IPS-18a (cell line): ENCODE measurements around the gene CDR2.
"Not testable (repeated sequence)": the region's sequence is repeated elsewhere in the genome, so short reads cannot be mapped to it uniquely, and the experiment has no call there.

Source experiments
- H3K27ac ChIP-seq: one replicate; pipeline ENCODE4 v1.5.1; 2013; ENCODE audit warnings: low read length
- H3K27me3 ChIP-seq: one replicate; pipeline ENCODE4 v1.6.1; 2013; ENCODE audit warnings: mild to moderate bottlenecking, low read length; ENCODE audit not compliant: control insufficient read depth, insufficient read depth
- H3K36me3 ChIP-seq: one replicate; pipeline ENCODE4 v1.6.1; 2013; ENCODE audit warnings: low read depth, low read length; ENCODE audit not compliant: control insufficient read depth
- H3K4me1 ChIP-seq: one replicate; pipeline ENCODE4 v1.6.1; 2013; ENCODE audit warnings: low read depth, low read length; ENCODE audit not compliant: control insufficient read depth
- H3K4me3 ChIP-seq: one replicate; pipeline ENCODE4 v1.5.1; 2013; ENCODE audit warnings: low read length
- H3K9ac ChIP-seq: one replicate; pipeline ENCODE4 v1.6.1; 2013; ENCODE audit warnings: mild to moderate bottlenecking, low read length, moderate library complexity
- H3K9me3 ChIP-seq: one replicate; pipeline ENCODE4 v1.6.1; 2013; ENCODE audit warnings: low read depth, low read length; ENCODE audit not compliant: control insufficient read depth

CDR2 gene

GRCh38 chr16:22311520-22311919 lies 62.9 kb downstream of the CDR2 start:
- peaks cover 83% of the 10 kb centered on the region for H3K36me3 ChIP-seq
- H3K27me3 ChIP-seq = no peaks in the 10 kb centered on the region
- no peak overlapping the region for H3K9ac ChIP-seq
- no peaks in the 10 kb centered on the region for H3K4me1 ChIP-seq
- no peaks in the 10 kb centered on the region for H3K9me3 ChIP-seq
- no peak overlapping the region for H3K4me3 ChIP-seq
- H3K27ac ChIP-seq = no peak overlapping the region

DNA sequence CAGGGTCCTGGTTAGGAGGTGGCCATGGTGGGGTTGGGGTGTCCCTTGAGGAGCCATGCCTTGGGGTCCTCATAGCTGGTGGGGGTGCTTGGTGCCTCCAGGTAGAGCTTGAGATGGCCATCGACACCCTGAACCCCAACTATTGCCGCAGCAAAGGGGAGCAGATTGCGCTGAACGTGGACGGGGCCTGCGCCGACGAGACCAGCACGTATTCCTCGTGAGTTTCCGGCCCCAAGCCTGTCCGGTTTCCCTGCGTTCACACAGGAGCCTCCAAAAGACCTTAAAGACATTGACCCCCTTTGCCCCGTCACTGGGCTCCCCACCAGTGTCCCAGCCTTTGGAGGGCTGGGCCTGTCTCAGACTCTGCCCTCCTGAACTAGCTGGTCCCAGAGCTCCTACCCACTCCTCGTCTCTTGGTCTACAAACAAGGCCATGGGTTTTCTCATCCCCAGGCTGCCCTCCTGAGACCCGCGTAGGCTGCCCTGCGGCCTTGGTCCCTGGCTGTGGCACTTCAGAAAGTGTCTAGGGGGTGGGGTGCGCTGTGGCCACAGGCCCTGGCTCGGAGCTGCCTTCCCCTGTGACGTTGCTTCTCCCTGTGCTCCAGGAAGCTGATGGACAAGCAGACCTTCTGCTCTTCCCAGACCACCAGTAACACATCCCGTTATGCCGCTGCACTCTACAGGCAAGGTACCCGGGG lies 65.4 kb downstream of the CDR2 start:
- H3K27ac ChIP-seq = no peak overlapping the region
- peaks cover 79% of the 10 kb centered on the region for H3K36me3 ChIP-seq
- H3K4me1 ChIP-seq = no peaks in the 10 kb centered on the region
- H3K9ac ChIP-seq = no peak overlapping the region
- no peaks in the 10 kb centered on the region for H3K9me3 ChIP-seq
- H3K27me3 ChIP-seq = no peaks in the 10 kb centered on the region
- H3K4me3 ChIP-seq = no peak overlapping the region

- Histone ChIP-seq H3K9ac (no peak overlapping the region), H3K4me3 (no peak overlapping the region), H3K27ac (no peak overlapping the region), H3K36me3 (peaks cover 71% of the 10 kb centered on the region), H3K4me1 (no peaks in the 10 kb centered on the region), H3K9me3 (no peaks in the 10 kb centered on the region), H3K27me3 (no peaks in the 10 kb centered on the region)
Observed at GRCh38 chr16:22307838-22308237, 66.6 kb downstream of the CDR2 start.

DNA sequence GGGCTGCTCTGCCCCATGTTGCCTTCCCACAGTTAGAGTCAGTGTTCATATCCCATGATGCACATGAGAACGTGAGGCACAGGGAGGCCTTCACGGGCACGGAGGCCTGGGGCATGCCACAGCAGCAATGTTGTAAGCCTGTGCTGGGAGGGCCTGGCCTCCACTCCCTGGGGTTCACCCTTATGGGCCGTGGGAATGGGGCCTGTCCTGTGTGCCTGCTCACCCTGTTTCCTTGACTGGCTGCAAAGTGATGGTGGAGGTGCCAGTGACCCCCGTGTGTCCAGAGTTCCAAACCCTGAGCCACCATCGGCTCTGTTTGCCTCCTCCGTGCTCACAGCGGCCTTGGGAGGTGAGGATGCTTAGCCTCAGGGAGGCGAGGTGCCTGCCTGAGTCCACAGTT lies 67.6 kb downstream of the CDR2 start:
- Histone ChIP-seq H3K4me3 (no peak overlapping the region), H3K9ac (no peak overlapping the region), H3K36me3 (peaks cover 72% of the 10 kb centered on the region), H3K4me1 (no peaks in the 10 kb centered on the region), H3K27ac (no peak overlapping the region), H3K27me3 (no peaks in the 10 kb centered on the region), H3K9me3 (no peaks in the 10 kb centered on the region)

DNA sequence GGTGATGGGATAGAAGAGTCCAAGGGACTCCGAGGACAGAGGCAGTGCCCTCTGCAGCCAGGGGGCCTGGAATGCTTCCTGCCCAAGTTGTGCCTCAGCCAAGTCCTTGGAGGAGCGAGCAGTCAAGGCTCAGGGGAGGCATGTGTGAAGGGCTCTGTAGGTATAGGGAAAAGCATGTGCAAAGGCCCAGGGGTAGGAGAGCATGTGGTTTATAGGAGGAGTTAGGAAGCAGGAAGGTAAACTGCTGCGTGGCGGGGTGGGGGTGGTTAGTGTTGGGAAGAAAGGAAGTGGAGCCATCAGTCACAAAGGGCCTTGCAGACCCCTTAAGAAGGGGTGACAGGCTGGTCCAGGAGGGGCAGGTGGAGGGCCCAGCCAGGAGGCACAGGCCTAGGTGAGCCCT lies 70.0 kb downstream of the CDR2 start:
- Histone ChIP-seq H3K27ac (no peak overlapping the region), H3K36me3 (peaks cover 59% of the 10 kb centered on the region)

GRCh38 chr16:22302776-22303363 lies 71.5 kb downstream of the CDR2 start:
- Histone ChIP-seq H3K9ac (no peak overlapping the region), H3K9me3 (no peaks in the 10 kb centered on the region), H3K4me1 (peaks cover 3% of the 10 kb centered on the region), H3K36me3 (peaks cover 44% of the 10 kb centered on the region), H3K27ac (no peak overlapping the region), H3K27me3 (no peaks in the 10 kb centered on the region), H3K4me3 (no peak overlapping the region)

More for the DNA sequence above, 70.0 kb downstream of the CDR2 start:
- Histone ChIP-seq H3K4me1 (no peaks in the 10 kb centered on the region), H3K9me3 (no peaks in the 10 kb centered on the region), H3K9ac (no peak overlapping the region), H3K4me3 (no peak overlapping the region), H3K27me3 (no peaks in the 10 kb centered on the region)

DNA sequence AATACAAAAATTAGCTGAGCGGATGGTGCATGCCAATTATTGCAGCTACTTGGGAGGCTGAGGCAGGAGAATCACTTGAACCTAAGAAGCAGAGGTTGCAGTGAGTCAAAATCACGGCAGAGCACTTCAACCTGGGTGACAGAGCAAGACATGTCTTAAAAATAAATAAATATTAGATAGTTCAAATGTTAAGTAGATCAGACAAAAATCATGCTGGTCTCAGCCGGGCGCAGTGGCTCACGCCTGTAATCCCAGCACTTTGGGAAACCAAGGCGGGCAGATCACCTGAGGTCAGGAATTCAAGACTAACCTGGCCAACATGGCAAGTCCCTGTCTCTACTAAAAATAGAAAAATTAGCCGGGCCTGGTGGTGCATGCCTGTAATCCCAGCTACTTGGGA lies 73.0 kb downstream of the CDR2 start:
- not testable (repeated sequence) for H3K4me1 ChIP-seq, H3K4me3 ChIP-seq, H3K9ac ChIP-seq, H3K27me3 ChIP-seq, H3K27ac ChIP-seq, H3K9me3 ChIP-seq
- peaks cover 30% of the 10 kb centered on the region for H3K36me3 ChIP-seq

- H3K4me3 ChIP-seq = no peak overlapping the region
- H3K27me3 ChIP-seq = no peaks in the 10 kb centered on the region
- H3K9me3 ChIP-seq = no peaks in the 10 kb centered on the region
- H3K4me1 ChIP-seq = peaks cover 3% of the 10 kb centered on the region
- H3K36me3 ChIP-seq = peaks cover 23% of the 10 kb centered on the region
- H3K27ac ChIP-seq = no peak overlapping the region
- H3K9ac ChIP-seq = no peak overlapping the region
Observed at GRCh38 chr16:22300427-22301071, 73.9 kb downstream of the CDR2 start.

DNA sequence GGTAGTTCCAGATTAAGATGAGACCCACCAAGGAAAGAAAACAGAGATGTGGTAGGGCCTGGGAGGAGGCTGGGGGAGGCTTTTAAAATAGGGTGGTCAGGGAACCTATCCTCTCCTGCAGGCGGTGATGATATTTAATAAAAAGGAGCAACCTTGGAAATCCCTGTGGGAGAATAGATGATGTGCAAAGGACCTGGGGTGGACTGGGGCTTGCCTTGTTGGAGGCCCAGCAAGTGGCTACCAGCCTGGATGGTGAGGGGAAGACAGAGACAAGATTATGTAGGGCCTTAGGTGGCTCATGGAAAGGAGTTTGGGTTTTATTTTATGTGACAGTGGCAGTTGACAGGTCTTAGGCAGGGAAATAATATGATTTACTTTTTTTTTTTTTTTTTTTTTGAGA lies 75.4 kb downstream of the CDR2 start:
- Histone ChIP-seq H3K9me3 (no peaks in the 10 kb centered on the region), H3K4me1 (peaks cover 3% of the 10 kb centered on the region), H3K9ac (no peak overlapping the region), H3K27me3 (no peaks in the 10 kb centered on the region), H3K36me3 (peaks cover 13% of the 10 kb centered on the region), H3K4me3 (peak overlapping the region; percentile 90), H3K27ac (no peak overlapping the region)

DNA sequence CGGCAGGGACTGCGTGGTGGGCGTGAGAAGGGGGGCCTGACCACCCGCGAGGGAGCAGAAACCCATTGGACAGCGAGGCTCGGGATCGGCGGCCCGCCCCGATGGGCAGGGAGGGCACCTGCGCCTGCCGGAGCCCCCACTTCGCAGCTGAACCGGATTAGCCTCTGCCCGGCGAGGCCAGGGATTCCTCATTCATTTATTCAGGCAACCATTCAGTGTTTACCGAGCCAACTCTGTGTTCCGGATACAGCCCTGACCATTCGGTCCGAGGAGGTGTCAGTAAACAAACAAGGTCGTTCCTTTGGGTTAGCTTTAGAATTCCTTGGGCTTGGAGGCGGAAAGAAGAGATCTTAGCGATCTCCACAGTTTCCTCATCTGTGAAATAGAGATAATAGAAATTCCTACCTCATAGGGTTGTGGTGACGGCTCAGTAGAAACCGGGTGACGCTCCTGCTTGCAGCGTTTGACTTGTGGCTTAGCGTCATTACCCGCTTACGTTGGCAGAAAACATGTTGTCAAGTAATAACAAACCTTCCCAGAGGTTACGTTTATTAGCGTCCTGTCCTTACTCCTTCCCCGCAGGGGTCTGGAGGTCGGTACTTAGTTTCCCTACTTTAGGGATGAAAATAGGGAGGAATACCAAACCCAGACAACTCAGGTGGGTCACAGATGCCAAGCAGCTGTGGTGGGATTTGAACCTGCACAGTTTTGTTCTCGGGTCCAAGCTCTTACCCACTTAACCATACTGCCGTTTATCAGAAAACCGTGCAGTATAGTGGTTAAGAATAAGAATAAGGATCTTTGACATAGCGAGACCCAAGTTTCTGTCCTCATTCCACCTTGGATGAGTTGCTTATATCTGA lies 76.3 kb downstream of the CDR2 start:
- Histone ChIP-seq H3K27ac (peak overlapping the region; percentile 6), H3K4me3 (peak overlapping the region; percentile 90)

DNA sequence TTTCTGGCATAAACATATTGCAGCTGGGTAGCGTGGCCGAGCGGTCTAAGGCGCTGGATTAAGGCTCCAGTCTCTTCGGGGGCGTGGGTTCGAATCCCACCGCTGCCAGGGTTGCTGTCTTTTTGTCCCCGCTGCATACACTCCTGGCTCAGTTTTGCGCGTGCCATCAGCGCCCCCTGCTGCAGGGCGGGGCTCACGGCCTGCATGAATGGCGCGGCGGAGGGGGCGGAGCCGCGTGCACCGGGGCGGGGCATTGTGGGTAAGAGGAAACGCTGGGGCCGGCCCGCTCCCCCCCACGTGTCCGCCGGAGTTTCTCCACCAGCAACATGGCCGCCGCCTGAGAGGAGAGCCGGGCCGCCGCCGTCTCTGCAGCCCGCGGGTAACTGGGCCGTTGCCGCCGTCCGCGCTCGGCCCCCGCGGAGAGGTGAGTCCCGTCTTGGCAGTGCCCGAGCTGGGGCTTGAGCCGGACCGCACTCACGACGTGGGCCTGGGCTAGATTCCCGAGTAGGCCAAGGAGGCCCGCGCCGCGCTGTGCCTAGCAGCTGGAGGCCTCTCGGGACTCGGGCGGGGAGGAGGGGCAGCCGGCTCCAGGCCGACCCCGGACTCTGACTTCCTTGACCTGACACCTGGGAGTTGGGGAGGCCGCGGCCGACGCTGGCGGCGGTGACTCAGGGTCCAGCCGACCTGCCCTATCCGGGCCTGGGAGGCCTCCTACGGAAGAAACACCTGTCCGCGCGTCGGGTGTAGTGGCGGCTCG lies 77.1 kb downstream of the CDR2 start, which contains the start of gene POLR3E:
Gene POLR3E, plus strand, starts transcription at position 296 of the 757 bp plus-strand sequence. CDS start 5,560 bp downstream, outside the sequence.
- H3K4me3 ChIP-seq = peak within 1 kb of the TSS; percentile 94
- peak within 1 kb of the TSS; percentile 79 for H3K9ac ChIP-seq
- H3K27ac ChIP-seq = peak within 1 kb of the TSS; percentile 6
- H3K9me3 ChIP-seq = no peaks in the 10 kb centered on the region
- peaks cover 3% of the 10 kb centered on the region for H3K4me1 ChIP-seq
- H3K27me3 ChIP-seq = no peaks in the 10 kb centered on the region
- H3K36me3 ChIP-seq = peaks cover 5% of the 10 kb centered on the region

More for the DNA sequence above, 76.3 kb downstream of the CDR2 start:
- H3K27me3 ChIP-seq = no peaks in the 10 kb centered on the region
- H3K9ac ChIP-seq = peak overlapping the region; percentile 79
- H3K36me3 ChIP-seq = peaks cover 10% of the 10 kb centered on the region
- H3K4me1 ChIP-seq = peaks cover 3% of the 10 kb centered on the region
- no peaks in the 10 kb centered on the region for H3K9me3 ChIP-seq
